H1 (cell line): Measurements from ENCODE around the gene LCA5. TPM values are rescaled to one million over a fixed set of nuclear protein-coding genes. Genes with fewer than 3 reads are reported as not detected.

Experiments
- ASH2L ChIP-seq: fragments of 200-600, 300-600 bp; sonication (generic); IDR thresholded peaks from one replicate; pipeline ENCODE4 v1.7.1; 2017; ENCODE audit warnings: low read length
- CHD7 ChIP-seq: fragments of 300-600 bp; sonication (generic); IDR thresholded peaks from 2 replicates; pipeline ENCODE4 v1.7.1; 2012; ENCODE audit warnings: low read length, moderate library complexity, mild to moderate bottlenecking, inconsistent platforms; ENCODE audit not compliant: insufficient replicate concordance
- EP300 ChIP-seq, 2 experiments: IDR thresholded peaks; 1 replicate in 1 of 2; 2 replicates in 1 of 2; pipeline ENCODE4 v1.6.1; 2011 to 2012; ENCODE audit warnings: low read depth in 2 of 2, low read length in 2 of 2, mild to moderate bottlenecking in 2 of 2, borderline replicate concordance in 1 of 2, inconsistent platforms in 1 of 2, moderate library complexity in 1 of 2
- GTF2F1 ChIP-seq: IDR thresholded peaks from 2 replicates; pipeline ENCODE4 v1.6.1; 2012; ENCODE audit warnings: low read depth, low read length, improper control_type of control experiment, borderline replicate concordance
- MAX ChIP-seq: IDR thresholded peaks from 2 replicates; pipeline ENCODE4 v1.6.1; 2012; ENCODE audit warnings: inconsistent platforms
- NANOG ChIP-seq: IDR thresholded peaks from 2 replicates; pipeline ENCODE4 v1.6.1; 2011; ENCODE audit warnings: low read length, low read depth, mild to moderate bottlenecking, inconsistent platforms; ENCODE audit not compliant: insufficient read depth, poor library complexity, severe bottlenecking
- POU5F1 ChIP-seq: IDR thresholded peaks from 2 replicates; pipeline ENCODE4 v1.6.1; 2011; ENCODE audit warnings: low read depth, mild to moderate bottlenecking, low read length, moderate library complexity
- SAP30 ChIP-seq: fragments of 300-600 bp; sonication (generic); IDR thresholded peaks from 2 replicates; pipeline ENCODE4 v1.7.1; 2012; ENCODE audit warnings: low read length, moderate library complexity, mild to moderate bottlenecking, inconsistent platforms; ENCODE audit not compliant: insufficient read depth, insufficient replicate concordance
- SIN3A ChIP-seq, 2 experiments: IDR thresholded peaks in 1 of 2; conservative IDR thresholded peaks in 1 of 2; 2 replicates each; pipeline ENCODE4 v1.6.1; 2011 to 2012; ENCODE audit warnings: low read length in 2 of 2, improper control_type of control experiment in 1 of 2, low read depth in 1 of 2, mild to moderate bottlenecking in 1 of 2
- SUZ12 ChIP-seq: fragments of 200-600 bp; sonication (generic); IDR thresholded peaks from 2 replicates; pipeline ENCODE4 v1.6.1; 2012; ENCODE audit warnings: mild to moderate bottlenecking, inconsistent platforms, low read length, moderate library complexity, mixed read lengths
- TEAD4 ChIP-seq: IDR thresholded peaks from 2 replicates; pipeline ENCODE4 v1.6.1; 2012; ENCODE audit warnings: low read depth, low read length, inconsistent platforms, mixed read lengths
- polyA plus RNA-seq, 7 experiments: library from polyadenylated mRNA; depleted of rRNA in 3 of 7; stranded (reverse) in 5 of 7; unstranded in 2 of 7; fragments of >200 nt in 5 of 7; fragments of 200-250 nt in 2 of 7; gene quantifications; 1 replicate in 5 of 7; 2 replicates in 1 of 7; 4 replicates in 1 of 7; pipeline versions ENCODE4 v1.2.1 to v1.2.3, GENCODE V29; 2011 to 2013; ENCODE audit warnings: missing spikeins in 2 of 7, mixed read lengths in 2 of 7
- total RNA-seq: library from RNA; stranded (reverse); fragmentation: NEBNext Ultra II Directional; extraction: Animal tissue kit (Norgen Biotek cat#: 25700); gene quantifications from 2 replicates; pipeline ENCODE4 v1.2.1, GENCODE V29; 2021

LCA5 gene
- total and polyA plus RNA-seq, 2 of the 8 experiments (the other 6 are each of a cell fraction or from before 2014, with no cell fraction given), result 0.44 to 3.6 TPM

- TF ChIP-seq CHD7 (no peak), MAX (no peak), SIN3A (conservative IDR thresholded peaks at IDR 0.05 in 1 of 2, IDR thresholded peaks at IDR 0.05 in 1 of 2; ENCODE audit: low read depth in 1 of 2, low read length in 2 of 2) (no peak), NANOG (no peak), ASH2L (no peak), GTF2F1 (no peak), SAP30 (no peak), TEAD4 (no peak), SUZ12 (no peak), POU5F1 (no peak), EP300 (IDR thresholded peaks at IDR 0.05; ENCODE audit: borderline replicate concordance in 1 of 2, low read depth in 2 of 2, low read length in 2 of 2) (no peak)
These were observed 9.0 kb upstream of the LCA5 start (continued) for GRCh38 chr6:79546186-79546585.
